ENCODE data around the gene INSR.

GRCh38 chr19:7307590-7308218 is 13.5 kb upstream of the INSR start:
- TF ChIP-seq POLR2A (IDR thresholded peaks at IDR 0.05) (no peak), CTCF (IDR thresholded peaks at IDR 0.05) (no peak)

All from thyroid gland (tissue), 4 donors.